C4-2B (cell line): ENCODE data around the gene THADA.

ENCODE experiments used
- CTCF ChIP-seq: fragments of 450-650 bp; conservative IDR thresholded peaks from 2 replicates; pipeline ENCODE4 v1.5.1; 2017; ENCODE audit warnings: mild to moderate bottlenecking
- ZFX ChIP-seq: fragments of 450-650 bp; IDR thresholded peaks from 2 replicates; pipeline ENCODE4 v1.6.1; 2017

- TF ChIP-seq CTCF (no peak), ZFX (no peak)
These were observed 321.8 kb downstream of the THADA start for GRCh38 chr2:43274055-43274454.
